GM12878 (cell line): Measurements from ENCODE around the gene NACC1. TPM values are rescaled to one million over a fixed set of nuclear protein-coding genes. Genes with fewer than 3 reads are reported as not detected.

Experiments
- ATAC-seq: fragments of 200-7000 bp; cut with Tn5 transposase; 3 replicates; pipeline ENCODE4 v1.9.1; 2020; ENCODE audit warnings: mild to moderate bottlenecking, moderate library complexity
- BruUV-seq: library from RNA; stranded (reverse); fragments of 400-500 nt; replicated peaks from 2 replicates; lab custom pipeline; 2021; lab: Mats Ljungman, UMichigan
- CTCF ChIA-PET: fragments of 300-600 bp; sonication (Branson Sonifier 250); formaldehyde crosslinking; extraction: SDS; loops from one replicate; lab custom pipeline; 2021; ENCODE audit warnings: inconsistent platforms; lab: Yijun Ruan, JAX
- POLR2A ChIA-PET: fragments of 350-600 bp; formaldehyde crosslinking; extraction: SDS; loops from one replicate; lab custom pipeline; 2021; ENCODE audit warnings: inconsistent platforms; lab: Charles Lee
- RAD21 ChIA-PET: fragments of 300-600 bp; sonication (Branson Sonifier 250); formaldehyde crosslinking; loops from one replicate; lab custom pipeline; 2023; ENCODE audit warnings: antibody characterized with exemption; ENCODE audit not compliant: unreplicated experiment; lab: Charles Lee
- SMC1A ChIA-PET: fragments of 300-600 bp; sonication (Branson Sonifier 250); formaldehyde crosslinking; loops from one replicate; lab custom pipeline; 2023; ENCODE audit not compliant: unreplicated experiment, uncharacterized antibody; lab: Charles Lee
- DNase-seq: peaks from one replicate; pipeline ENCODE4 v3.0.0-alpha.2; 2011; ENCODE audit warnings: low read depth, low spot score
- FAIRE-seq: peaks from 3 replicates; lab custom pipeline; 2011; peaks lifted over from hg19 to GRCh38; lab: Jason Lieb, UNC
- H2AFZ ChIP-seq: 2 replicates; pipeline ENCODE4 v1.6.0; 2011; ENCODE audit warnings: low read depth, low read length, control low read depth; ENCODE audit not compliant: control insufficient read depth
- H3K27ac ChIP-seq: 2 replicates; pipeline ENCODE4 v1.5.1; 2011; ENCODE audit warnings: control low read depth; ENCODE audit not compliant: control insufficient read depth, insufficient read depth
- H3K27me3 ChIP-seq, 2 experiments: replicated peaks in 1 of 2; 2 replicates each; pipeline versions ENCODE4 v1.6.0 to v1.6.1; 2011; ENCODE audit warnings: low read length in 1 of 2; ENCODE audit not compliant: control insufficient read depth in 2 of 2, insufficient read depth in 2 of 2
- H3K36me3 ChIP-seq, 2 experiments: 2 replicates each; pipeline ENCODE4 v1.5.1; 2011; ENCODE audit warnings: low read length in 1 of 2; ENCODE audit not compliant: control insufficient read depth in 2 of 2, insufficient read depth in 2 of 2
- H3K4me1 ChIP-seq: 2 replicates; pipeline ENCODE4 v1.6.1; 2011; ENCODE audit warnings: mild to moderate bottlenecking, low read length, moderate library complexity, mixed read lengths; ENCODE audit not compliant: control insufficient read depth, insufficient read depth
- H3K4me2 ChIP-seq: 2 replicates; pipeline ENCODE4 v1.6.0; 2011; ENCODE audit warnings: control low read depth; ENCODE audit not compliant: control insufficient read depth, insufficient read depth
- H3K4me3 ChIP-seq: fragments of 200-600 bp; sonication (generic); 2 replicates; pipeline ENCODE4 v1.5.1; 2016
- H3K79me2 ChIP-seq: 2 replicates; pipeline ENCODE4 v1.6.0; 2011; ENCODE audit warnings: low read length; ENCODE audit not compliant: control insufficient read depth, insufficient read depth
- H3K9ac ChIP-seq: 2 replicates; pipeline ENCODE4 v1.8.0; 2011; ENCODE audit warnings: low read length, control low read depth, mixed read lengths; ENCODE audit not compliant: control insufficient read depth, insufficient read depth
- H3K9me3 ChIP-seq: replicated peaks from 3 replicates; pipeline ENCODE4 v1.5.1; 2011; ENCODE audit warnings: mild to moderate bottlenecking, low read length; ENCODE audit not compliant: control insufficient read depth, insufficient read depth
- H4K20me1 ChIP-seq: 2 replicates; pipeline ENCODE4 v1.6.0; 2011; ENCODE audit not compliant: control insufficient read depth, insufficient read depth
- BCL11A ChIP-seq: IDR thresholded peaks from 2 replicates; pipeline ENCODE4 v1.6.1; 2011; ENCODE audit warnings: low read depth, low read length
- GABPA ChIP-seq: IDR thresholded peaks from 2 replicates; pipeline ENCODE4 v1.6.1; 2014; ENCODE audit warnings: antibody characterized with exemption, low read depth, mild to moderate bottlenecking, inconsistent platforms
- HDAC6 ChIP-seq: fragments of 200-600 bp; sonication (generic); IDR thresholded peaks from one replicate; pipeline ENCODE4 v1.8.0; 2017; ENCODE audit warnings: antibody characterized with exemption; ENCODE audit not compliant: unreplicated experiment
- IRF3 ChIP-seq: fragments of 450-650 bp; IDR thresholded peaks from 2 replicates; pipeline ENCODE4 v1.6.1; 2014; ENCODE audit warnings: mild to moderate bottlenecking
- KDM1A ChIP-seq: fragments of 200-600 bp; sonication (generic); IDR thresholded peaks from 2 replicates; pipeline ENCODE4 v1.6.1; 2016; ENCODE audit warnings: borderline replicate concordance
- NFYA ChIP-seq: IDR thresholded peaks from 2 replicates; pipeline ENCODE4 v1.6.1; 2011; ENCODE audit warnings: low read depth, mild to moderate bottlenecking, low read length, improper control_type of control experiment, borderline replicate concordance
- PKNOX1 ChIP-seq: fragments of 450-650 bp; IDR thresholded peaks from 2 replicates; pipeline ENCODE4 v1.6.1; 2016; ENCODE audit warnings: mild to moderate bottlenecking
- RB1 ChIP-seq: fragments of 450-650 bp; formaldehyde crosslinking; IDR thresholded peaks from 2 replicates; pipeline ENCODE4 v1.6.1; 2017; ENCODE audit warnings: mild to moderate bottlenecking, borderline replicate concordance
- RELA ChIP-seq: fragments of 450-650 bp; IDR thresholded peaks from 2 replicates; pipeline ENCODE4 v1.8.0; 2014; ENCODE audit warnings: borderline replicate concordance; ENCODE audit not compliant: partially characterized antibody
- RFX5 ChIP-seq: IDR thresholded peaks from 2 replicates; pipeline ENCODE4 v1.6.1; 2011; ENCODE audit warnings: low read depth, low read length, improper control_type of control experiment
- SKIL ChIP-seq: fragments of 450-650 bp; IDR thresholded peaks from 2 replicates; pipeline ENCODE4 v1.6.1; 2017; ENCODE audit warnings: mild to moderate bottlenecking, low read depth, inconsistent platforms; ENCODE audit not compliant: poor library complexity, severe bottlenecking
- STAT3 ChIP-seq: IDR thresholded peaks from 2 replicates; pipeline ENCODE4 v1.6.1; 2011; ENCODE audit warnings: low read depth, low read length, improper control_type of control experiment
- TCF3 ChIP-seq: IDR thresholded peaks from 2 replicates; pipeline ENCODE4 v1.6.1; 2012; ENCODE audit warnings: low read depth, mild to moderate bottlenecking, low read length, borderline replicate concordance; ENCODE audit not compliant: insufficient read depth
- ZNF24 ChIP-seq: fragments of 450-650 bp; IDR thresholded peaks from 2 replicates; pipeline ENCODE4 v1.6.1; 2017; ENCODE audit warnings: antibody characterized with exemption, mild to moderate bottlenecking
- ZNF274 ChIP-seq: IDR thresholded peaks from one replicate; pipeline ENCODE4 v1.8.0; 2011; ENCODE audit not compliant: insufficient read length, insufficient read depth
- ZSCAN29 ChIP-seq: fragments of 450-650 bp; IDR thresholded peaks from 2 replicates; pipeline ENCODE4 v1.6.1; 2017; ENCODE audit warnings: mild to moderate bottlenecking, moderate library complexity
- WGBS: methylation state at CpG from one replicate; pipeline ENCODE4 v1.1.6; 2016; ENCODE audit warnings: low lambda C conversion rate; ENCODE audit not compliant: insufficient replicate concordance, insufficient coverage; ENCODE audit errors: missing lambda C conversion rate; 5-methylcytosine and 5-hydroxymethylcytosine counted together
- in situ Hi-C: fragments of 300-500 bp; cut with MboI; formaldehyde crosslinking; loops from 9 replicates; pipeline ENCODE4 v1.14.3; 2018; ENCODE audit warnings: mixed read lengths
- intact Hi-C: fragments of 100-400 bp; cut with micrococcal nuclease; formaldehyde crosslinking; loops from one replicate; pipeline ENCODE4 v1.14.2; 2022; ENCODE audit not compliant: unreplicated experiment
- polyA plus RNA-seq, 11 experiments: library from polyadenylated mRNA; depleted of rRNA in 4 of 11; unstranded in 6 of 11; stranded (reverse) in 5 of 11; fragments of >200 nt; fragmentation: Nextera tagmentation in 4 of 11; fragmentation: Illumina TruSeq in 1 of 11; extraction: Ambion mirVana in 4 of 11; extraction: Trizol in 1 of 11; gene quantifications; 1 replicate in 1 of 11; 2 replicates in 10 of 11; pipeline versions ENCODE4 v1.2.1 to v1.2.3, GENCODE V29; 2011 to 2016; ENCODE audit warnings: inconsistent platforms in 2 of 11, missing spikeins in 2 of 11, low read depth in 1 of 11
- total RNA-seq, 4 experiments: library from RNA; depleted of rRNA in 3 of 4; stranded (reverse); fragments of >200 nt in 3 of 4; fragmentation: Illumina TruSeq in 1 of 4; extraction: Trizol in 1 of 4; gene quantifications; 2 replicates each; pipeline versions ENCODE4 v1.2.1 to v1.2.3, GENCODE V29; 2013 to 2021
- TF ChIP-seq, protein P1 (sequence below): IDR thresholded peaks from 2 replicates; pipeline ENCODE4 v1.6.1; 2012; ENCODE audit warnings: mild to moderate bottlenecking, low read depth, low read length

The NACC1 gene
- total and polyA plus RNA-seq, 10 of the 15 experiments (the other 5 are each of a cell fraction or from before 2014, with no cell fraction given), result 0.18 to 120 (median 19.2) TPM

DNA sequence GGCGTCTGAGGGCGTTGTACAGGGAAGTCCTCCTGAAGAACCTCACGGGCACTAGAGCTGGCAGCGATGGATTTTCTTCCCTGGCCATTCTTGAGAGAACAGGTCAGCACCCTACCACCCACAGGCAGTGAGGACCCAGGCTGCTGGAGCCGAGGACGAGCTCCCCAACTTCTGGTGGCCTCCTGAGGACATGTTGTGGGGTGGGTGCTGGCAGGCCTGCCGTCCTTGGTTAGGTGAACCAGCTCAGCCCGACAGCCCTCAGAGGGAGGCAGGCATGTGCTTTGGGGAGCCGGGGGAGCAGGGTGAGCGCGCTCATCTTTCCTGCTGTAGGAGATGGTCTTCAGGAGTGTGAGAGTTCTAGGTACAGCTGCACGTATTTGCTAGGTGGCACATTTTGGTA is 30.8 kb upstream of the NACC1 start:
- in situ Hi-C loops, result no loop called here
- ChIA-PET RAD21 (no interaction called here), CTCF (interaction anchor here (1.2 to 3.1 kb wide), 2 partner anchors 55 to 109 kb away, joined by 3 to 19 read pairs; no protein-coding TSS in a partner anchor), SMC1A (no interaction called here), POLR2A (no interaction called here)
- ATAC-seq (no peak), FAIRE-seq (no peak), DNase-seq (no peak)
- no TSS peak for BruUV-seq
- Histone ChIP-seq H3K27me3 (no peaks in the 10 kb centered on the region), H3K36me3 (no peaks in the 10 kb centered on the region), H3K9me3 (no peaks in the 10 kb centered on the region), H2AFZ (no peak overlapping the region), H3K4me3 (no peak overlapping the region), H3K4me1 (no peaks in the 10 kb centered on the region), H3K9ac (no peak overlapping the region), H3K4me2 (no peak overlapping the region), H3K27ac (no peak overlapping the region), H4K20me1 (no peaks in the 10 kb centered on the region), H3K79me2 (no peaks in the 10 kb centered on the region)
- 48% methylated on average over 12 of the region's 12 CpGs for WGBS
- intact Hi-C loops, result no loop called here
- no peak for TF ChIP-seq PKNOX1
- TF ChIP-seq ZNF24, result no peak
- TF ChIP-seq ZNF274, result no peak
- no peak for TF ChIP-seq KDM1A
- no peak for TF ChIP-seq ZSCAN29
- TF ChIP-seq, protein P1, sequence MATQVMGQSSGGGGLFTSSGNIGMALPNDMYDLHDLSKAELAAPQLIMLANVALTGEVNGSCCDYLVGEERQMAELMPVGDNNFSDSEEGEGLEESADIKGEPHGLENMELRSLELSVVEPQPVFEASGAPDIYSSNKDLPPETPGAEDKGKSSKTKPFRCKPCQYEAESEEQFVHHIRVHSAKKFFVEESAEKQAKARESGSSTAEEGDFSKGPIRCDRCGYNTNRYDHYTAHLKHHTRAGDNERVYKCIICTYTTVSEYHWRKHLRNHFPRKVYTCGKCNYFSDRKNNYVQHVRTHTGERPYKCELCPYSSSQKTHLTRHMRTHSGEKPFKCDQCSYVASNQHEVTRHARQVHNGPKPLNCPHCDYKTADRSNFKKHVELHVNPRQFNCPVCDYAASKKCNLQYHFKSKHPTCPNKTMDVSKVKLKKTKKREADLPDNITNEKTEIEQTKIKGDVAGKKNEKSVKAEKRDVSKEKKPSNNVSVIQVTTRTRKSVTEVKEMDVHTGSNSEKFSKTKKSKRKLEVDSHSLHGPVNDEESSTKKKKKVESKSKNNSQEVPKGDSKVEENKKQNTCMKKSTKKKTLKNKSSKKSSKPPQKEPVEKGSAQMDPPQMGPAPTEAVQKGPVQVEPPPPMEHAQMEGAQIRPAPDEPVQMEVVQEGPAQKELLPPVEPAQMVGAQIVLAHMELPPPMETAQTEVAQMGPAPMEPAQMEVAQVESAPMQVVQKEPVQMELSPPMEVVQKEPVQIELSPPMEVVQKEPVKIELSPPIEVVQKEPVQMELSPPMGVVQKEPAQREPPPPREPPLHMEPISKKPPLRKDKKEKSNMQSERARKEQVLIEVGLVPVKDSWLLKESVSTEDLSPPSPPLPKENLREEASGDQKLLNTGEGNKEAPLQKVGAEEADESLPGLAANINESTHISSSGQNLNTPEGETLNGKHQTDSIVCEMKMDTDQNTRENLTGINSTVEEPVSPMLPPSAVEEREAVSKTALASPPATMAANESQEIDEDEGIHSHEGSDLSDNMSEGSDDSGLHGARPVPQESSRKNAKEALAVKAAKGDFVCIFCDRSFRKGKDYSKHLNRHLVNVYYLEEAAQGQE, result no peak
- no peak for TF ChIP-seq GABPA
- no peak for TF ChIP-seq STAT3
- TF ChIP-seq IRF3, result no peak
- no peak for TF ChIP-seq BCL11A
- TF ChIP-seq NFYA, result no peak
- no peak for TF ChIP-seq TCF3
- no peak for TF ChIP-seq RELA
- TF ChIP-seq RFX5, result no peak
- TF ChIP-seq HDAC6, result no peak
- TF ChIP-seq SKIL, result no peak
- no peak for TF ChIP-seq RB1
